Ishikawa (cell line): ENCODE measurements around the gene CST5.

Source experiments
- CEBPB ChIP-seq: IDR thresholded peaks from 2 replicates; pipeline ENCODE4 v1.6.1; 2012
- CREB1 ChIP-seq: IDR thresholded peaks from 2 replicates; pipeline ENCODE4 v1.6.1; 2012; ENCODE audit warnings: low read depth
- EGR1 ChIP-seq: IDR thresholded peaks from 2 replicates; pipeline ENCODE4 v1.6.1; 2012
- EP300 ChIP-seq: IDR thresholded peaks from 2 replicates; pipeline ENCODE4 v1.6.1; 2012; ENCODE audit warnings: borderline replicate concordance
- FOXM1 ChIP-seq: IDR thresholded peaks from 2 replicates; pipeline ENCODE4 v1.6.1; 2012; ENCODE audit warnings: low read depth, borderline replicate concordance
- MAX ChIP-seq: IDR thresholded peaks from 2 replicates; pipeline ENCODE4 v1.6.1; 2012
- NFIC ChIP-seq: IDR thresholded peaks from 2 replicates; pipeline ENCODE4 v1.6.1; 2012
- RAD21 ChIP-seq: IDR thresholded peaks from 2 replicates; pipeline ENCODE4 v1.6.1; 2012; ENCODE audit warnings: low read depth
- REST ChIP-seq: IDR thresholded peaks from 2 replicates; pipeline ENCODE4 v1.6.1; 2012; ENCODE audit warnings: low read depth, mild to moderate bottlenecking
- TAF1 ChIP-seq: IDR thresholded peaks from 2 replicates; pipeline ENCODE4 v1.6.1; 2012; ENCODE audit warnings: low read depth, mild to moderate bottlenecking
- TCF12 ChIP-seq: IDR thresholded peaks from 2 replicates; pipeline ENCODE4 v1.6.1; 2012; ENCODE audit warnings: low read depth
- TEAD4 ChIP-seq: IDR thresholded peaks from 2 replicates; pipeline ENCODE4 v1.6.1; 2012
- USF1 ChIP-seq: IDR thresholded peaks from 2 replicates; pipeline ENCODE4 v1.6.1; 2012
- YY1 ChIP-seq: IDR thresholded peaks from 2 replicates; pipeline ENCODE4 v1.6.1; 2012; ENCODE audit warnings: low read depth
- ZBTB7A ChIP-seq: IDR thresholded peaks from 2 replicates; pipeline ENCODE4 v1.6.1; 2012; ENCODE audit warnings: low read depth

Gene CST5

GRCh38 chr20:23881371-23881770, 1.8 kb upstream of the CST5 start:
- TF ChIP-seq ZBTB7A (no peak), EP300 (no peak), FOXM1 (no peak), USF1 (no peak), RAD21 (no peak), REST (no peak), YY1 (no peak), TEAD4 (no peak), TAF1 (no peak), CEBPB (no peak), MAX (no peak), EGR1 (no peak), TCF12 (no peak), CREB1 (no peak), NFIC (no peak)

GRCh38 chr20:23880417-23880816, 869 bp upstream of the CST5 start:
- TF ChIP-seq EGR1 (no peak), RAD21 (no peak), REST (no peak)

GRCh38 chr20:23879811-23880374, 345 bp upstream of the CST5 start:
- TF ChIP-seq YY1 (no peak), ZBTB7A (no peak), USF1 (no peak), EGR1 (no peak), CEBPB (no peak), TCF12 (no peak), MAX (no peak), EP300 (no peak), TEAD4 (no peak), REST (no peak), FOXM1 (no peak), CREB1 (no peak), TAF1 (no peak), RAD21 (no peak), NFIC (no peak)

- no peak for TF ChIP-seq REST
Measured at GRCh38 chr20:23878787-23879186, 761 bp downstream of the CST5 start.
